Stimulated activated naive CD8-positive, alpha-beta T cell treated with anti-CD3 and anti-CD28 coated beads, Interleukin-15, Interleukin-2, amounts not matched to agents 100 U/mL and 50 U/mL, for 24 hours (primary cell): Measurements from ENCODE around the gene TALDO1.
"Not testable (repeated sequence)": the region's sequence is repeated elsewhere in the genome, so short reads cannot be mapped to it uniquely, and the experiment has no call there.

Experiments
- ATAC-seq: fragments of 150-1000 bp; cut with Tn5 transposase; one replicate; pipeline ENCODE4 v1.10.0; 2021
- DNase-seq: peaks from one replicate; pipeline ENCODE4 v3.0.0; 2021

The TALDO1 gene

GRCh38 chr11:719214-720016 lies 27.8 kb upstream of the TALDO1 start:
- DNase-seq (no peak), ATAC-seq (no peak)

- DNase-seq (no peak), ATAC-seq (no peak)
Observed at GRCh38 chr11:720017-720641, 27.1 kb upstream of the TALDO1 start.

GRCh38 chr11:720642-721246 lies 26.5 kb upstream of the TALDO1 start:
- ATAC-seq (peak; percentile 70), DNase-seq (peak; percentile 74)

GRCh38 chr11:721247-721740 lies 26.0 kb upstream of the TALDO1 start:
- no peak for ATAC-seq
- no peak for DNase-seq

- peak; percentile 55 for DNase-seq
- ATAC-seq: peak; percentile 16
Observed at GRCh38 chr11:721741-722345, 25.4 kb upstream of the TALDO1 start.

DNA sequence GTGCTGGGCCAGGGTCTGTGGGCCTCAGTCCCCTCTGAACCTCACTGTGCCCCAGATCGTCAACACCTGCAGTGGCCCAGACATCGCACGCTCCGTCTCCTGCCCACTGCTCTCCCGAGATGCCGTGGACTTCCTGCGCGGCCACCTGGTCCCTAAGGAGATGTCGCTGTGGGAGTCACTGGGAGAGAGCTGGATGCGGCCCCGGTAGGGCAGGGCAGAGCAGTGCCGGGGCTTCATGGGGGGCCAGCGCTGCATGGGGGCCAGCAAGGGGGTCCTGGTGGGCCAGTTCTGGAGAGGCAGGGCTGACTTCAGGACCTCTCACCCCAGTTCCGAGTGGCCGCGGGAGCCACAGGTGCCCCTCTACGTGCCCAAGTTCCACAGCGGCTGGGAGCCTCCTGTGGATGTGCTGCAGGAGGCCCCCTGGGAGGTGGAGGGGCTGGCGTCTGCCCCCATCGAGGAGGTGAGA lies 24.9 kb upstream of the TALDO1 start:
- ATAC-seq (no peak), DNase-seq (no peak)

DNA sequence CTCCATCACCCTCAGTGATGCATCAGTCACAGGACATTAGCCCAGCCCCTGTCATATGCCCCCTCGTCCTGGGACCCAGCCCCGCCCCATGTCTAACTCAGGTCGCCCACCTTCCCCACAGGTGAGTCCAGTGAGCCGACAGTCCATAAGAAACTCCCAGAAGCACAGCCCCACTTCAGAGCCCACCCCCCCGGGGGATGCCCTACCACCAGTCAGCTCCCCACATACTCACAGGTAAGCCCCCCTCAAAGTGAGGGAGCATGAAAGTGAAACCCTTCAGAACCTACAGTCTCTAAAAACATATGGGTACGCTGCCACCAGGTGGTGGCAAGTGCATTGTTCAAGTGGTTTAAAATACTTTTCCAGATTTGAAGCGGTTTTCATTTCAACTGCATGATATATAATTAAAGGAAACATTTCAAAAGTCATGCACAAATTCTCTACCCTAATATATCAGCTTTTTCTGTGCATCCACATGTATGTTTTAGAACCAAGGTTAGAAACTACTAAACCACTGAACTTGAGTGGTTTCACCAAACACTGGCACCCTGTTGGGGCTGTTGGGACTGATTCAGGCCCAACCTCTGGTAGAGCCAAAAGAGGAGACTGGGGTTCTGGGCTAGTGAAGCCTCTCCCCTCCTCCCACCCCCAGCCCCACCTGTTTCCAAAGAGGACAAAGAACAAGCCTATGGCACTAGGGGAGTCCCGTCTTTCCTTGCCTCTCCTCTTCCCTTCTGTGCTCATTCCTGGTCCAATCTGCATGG lies 24.0 kb upstream of the TALDO1 start:
- DNase-seq (peak; percentile 61), ATAC-seq (peak; percentile 16)

GRCh38 chr11:724049-724777 lies 23.1 kb upstream of the TALDO1 start:
- DNase-seq: no peak
- ATAC-seq: no peak

DNA sequence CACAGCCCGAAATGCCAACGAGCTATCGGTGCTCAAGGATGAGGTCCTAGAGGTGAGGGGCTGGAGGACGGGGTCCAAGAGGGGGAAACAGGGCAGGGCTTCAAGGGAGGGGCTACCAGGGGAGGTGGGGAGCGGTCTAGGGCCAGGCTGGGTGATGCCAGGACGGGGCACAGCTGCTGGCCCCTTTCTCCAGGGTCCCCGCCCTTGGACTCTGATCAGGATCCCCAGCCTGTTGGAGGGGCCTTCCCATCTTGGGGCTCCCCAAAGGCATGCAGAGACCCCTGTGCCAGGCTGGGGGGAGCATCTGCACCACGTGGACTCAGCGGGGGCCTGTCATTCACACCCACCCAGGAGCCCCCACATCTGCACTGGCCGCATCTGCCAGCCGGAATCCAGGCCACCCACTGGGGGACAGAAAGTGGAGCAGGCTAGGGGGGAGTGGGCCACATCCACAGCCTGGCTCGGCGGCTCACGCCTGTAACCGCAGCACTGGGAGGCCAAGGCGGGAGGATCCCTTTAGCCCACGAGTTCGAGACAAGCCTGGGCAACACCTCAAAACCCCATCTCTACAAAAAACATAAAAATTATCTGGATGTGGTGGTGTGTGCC lies 22.4 kb upstream of the TALDO1 start:
- ATAC-seq (no peak), DNase-seq (no peak)

DNA sequence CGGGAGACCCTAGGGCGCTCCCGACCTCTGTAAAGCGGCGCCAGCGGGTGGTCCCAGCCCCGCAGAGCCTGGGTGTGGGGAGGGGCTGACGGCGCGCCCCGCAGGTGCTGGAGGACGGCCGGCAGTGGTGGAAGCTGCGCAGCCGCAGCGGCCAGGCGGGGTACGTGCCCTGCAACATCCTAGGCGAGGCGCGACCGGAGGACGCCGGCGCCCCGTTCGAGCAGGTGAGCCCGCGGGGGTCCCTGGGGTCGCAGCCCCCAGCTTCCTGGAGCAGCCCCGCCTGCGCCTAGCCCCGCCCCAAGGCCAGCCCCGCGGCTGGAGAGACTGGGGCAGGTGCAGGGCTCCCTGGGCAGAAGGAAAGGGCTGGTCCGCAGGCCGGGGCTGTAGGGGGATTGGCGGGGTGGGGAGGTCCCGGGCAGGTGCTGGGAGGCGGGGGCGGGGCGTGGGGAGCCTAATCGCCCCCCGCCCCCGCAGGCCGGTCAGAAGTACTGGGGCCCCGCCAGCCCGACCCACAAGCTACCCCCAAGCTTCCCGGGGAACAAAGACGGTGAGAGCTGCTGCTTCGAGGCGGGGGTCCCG lies 21.6 kb upstream of the TALDO1 start:
- DNase-seq (no peak), ATAC-seq (no peak)

- ATAC-seq: peak; percentile 29
- DNase-seq: peak; percentile 67
Observed at GRCh38 chr11:726278-727220, 20.7 kb upstream of the TALDO1 start.

DNA sequence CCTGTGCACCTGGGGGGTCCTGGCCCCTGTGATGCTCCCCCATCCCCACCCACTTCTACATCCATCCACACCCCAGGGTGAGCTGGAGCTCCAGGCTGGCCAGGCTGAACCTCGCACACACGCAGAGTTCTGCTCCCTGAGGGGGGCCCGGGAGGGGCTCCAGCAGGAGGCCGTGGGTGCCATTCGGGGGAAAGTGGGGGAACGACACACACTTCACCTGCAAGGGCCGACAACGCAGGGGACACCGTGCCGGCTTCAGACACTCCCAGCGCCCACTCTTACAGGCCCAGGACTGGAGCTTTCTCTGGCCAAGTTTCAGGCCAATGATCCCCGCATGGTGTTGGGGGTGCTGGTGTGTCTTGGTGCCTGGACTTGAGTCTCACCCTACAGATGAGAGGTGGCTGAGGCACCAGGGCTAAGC lies 20.0 kb upstream of the TALDO1 start:
- ATAC-seq: no peak
- DNase-seq: no peak

GRCh38 chr11:727859-728748 lies 19.2 kb upstream of the TALDO1 start:
- ATAC-seq (peak; percentile 70), DNase-seq (peak; percentile 92)

DNA sequence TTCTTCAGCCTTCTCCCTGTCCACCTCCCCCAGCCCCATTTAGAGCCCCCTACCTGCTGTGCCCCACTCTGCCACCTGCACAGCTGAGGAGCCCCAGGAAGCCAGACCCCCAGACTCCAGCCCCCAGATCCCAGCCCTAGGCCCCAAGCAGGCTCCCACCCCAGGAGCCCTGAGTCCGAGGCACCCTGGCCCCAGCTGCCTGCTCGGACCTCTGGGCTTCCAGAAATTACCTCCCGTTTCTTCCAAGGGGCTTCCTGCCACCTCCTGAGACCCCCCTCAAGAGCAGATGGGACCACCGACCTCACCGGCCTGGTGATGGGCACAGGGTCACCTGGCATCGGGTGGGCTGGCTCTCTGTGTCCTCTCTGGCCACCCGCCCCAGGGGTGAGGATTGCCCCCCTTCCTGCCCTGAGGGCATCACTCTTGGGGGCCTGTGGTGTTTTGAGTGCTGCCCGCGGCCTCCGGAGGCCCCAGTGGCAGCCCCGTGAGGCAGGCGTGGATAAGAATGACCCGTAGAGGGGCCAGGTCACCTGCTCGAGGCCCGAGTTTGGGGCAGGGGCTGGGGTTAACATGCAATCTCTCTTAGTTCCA lies 18.3 kb upstream of the TALDO1 start:
- DNase-seq (no peak), ATAC-seq (no peak)

DNA sequence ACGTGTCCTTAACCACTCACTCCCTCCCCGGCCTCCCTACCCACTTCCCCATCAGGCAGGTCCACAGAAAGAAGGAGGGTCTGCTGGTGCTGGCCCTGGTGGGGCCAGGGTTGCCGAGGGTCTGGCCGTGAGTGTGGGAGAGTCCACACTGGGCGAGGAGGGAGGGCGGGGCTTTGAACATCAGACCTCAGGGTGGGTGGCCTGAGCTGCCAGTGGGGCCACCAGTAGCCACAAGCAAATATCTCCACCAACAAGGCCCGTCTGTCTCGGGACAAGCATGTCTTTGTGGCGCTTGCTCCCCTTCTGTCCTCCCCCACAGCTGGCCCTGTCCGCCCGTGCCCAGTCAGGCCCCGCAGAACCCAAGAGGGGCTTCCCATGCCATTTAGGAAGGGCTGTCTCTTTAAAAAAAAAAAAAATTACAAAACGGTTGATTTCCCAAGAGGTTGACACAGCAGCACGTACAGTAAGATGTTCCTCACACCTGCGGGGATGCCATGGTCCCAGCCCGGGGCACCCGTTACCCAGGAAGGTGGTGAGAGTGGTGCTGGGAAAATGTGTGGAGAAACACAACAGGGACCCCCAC lies 17.7 kb upstream of the TALDO1 start:
- no peak for ATAC-seq
- no peak for DNase-seq

GRCh38 chr11:733072-733471 lies 14.2 kb upstream of the TALDO1 start:
- no peak for ATAC-seq
- no peak for DNase-seq

- ATAC-seq, DNase-seq: not testable (repeated sequence)
Observed at GRCh38 chr11:734541-734940, 12.7 kb upstream of the TALDO1 start.
